ENCODE measurements around the gene SLCO4A1. TPM values are rescaled to one million over a fixed set of nuclear protein-coding genes. Genes with fewer than 3 reads are reported as not detected.

Gene SLCO4A1
- total and polyA plus RNA-seq, 2 of the 4 experiments (the other 2 are of a cell fraction), result 0.72 to 1.1 TPM

DNA sequence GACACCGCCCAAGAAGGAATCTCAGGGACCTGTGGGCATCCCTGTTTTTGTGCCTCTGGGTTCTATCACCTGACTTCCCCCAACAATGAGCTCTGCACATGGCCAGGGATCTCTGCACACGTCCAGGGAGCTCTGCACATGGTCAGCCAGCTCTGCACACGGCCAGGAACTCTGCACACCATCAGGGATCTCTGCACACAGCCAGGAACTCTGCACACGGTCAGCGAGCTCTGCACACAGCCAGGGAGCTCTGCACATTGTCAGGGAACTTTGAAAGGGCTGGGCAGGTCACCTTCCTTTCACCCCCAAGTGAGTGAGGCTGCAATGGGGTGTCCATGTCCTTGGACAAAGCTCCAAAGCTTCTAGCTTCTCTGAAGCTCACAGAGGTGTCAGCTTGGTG is 5.2 kb upstream of the SLCO4A1 start:
- DNase-seq, result no peak
- Histone ChIP-seq H3K9me1 (ENCODE audit: insufficient read depth, low read length) (no peaks in the 10 kb centered on the region), H3K56ac (ENCODE audit: extremely low read depth, insufficient read depth, low read length) (no peak overlapping the region), H4K20me1 (ENCODE audit: insufficient read depth, low read length) (no peaks in the 10 kb centered on the region), H3K4me3 (ENCODE audit: insufficient read depth, low read depth, low read length) (no peak overlapping the region), H4K91ac (ENCODE audit: insufficient read depth, low read depth, low read length) (no peak overlapping the region), H2BK120ac (ENCODE audit: low read depth, low read length) (no peak overlapping the region), H3K4me2 (ENCODE audit: low read depth, low read length) (no peak overlapping the region), H3K9me3 (ENCODE audit: control insufficient read depth, insufficient read depth, low read length) (no peaks in the 10 kb centered on the region), H4K5ac (ENCODE audit: low read depth, low read length) (no peak overlapping the region), H3K4me1 (ENCODE audit: control insufficient read depth, insufficient read depth, low read length) (no peaks in the 10 kb centered on the region; the same call in 1 of the 2 replicates), H3K14ac (replicated peaks; ENCODE audit: low read depth, low read length) (no peak overlapping the region), H2BK15ac (ENCODE audit: low read depth, low read length) (no peak overlapping the region), H3K9ac (ENCODE audit: low read depth, low read length) (no peak overlapping the region), H2BK5ac (ENCODE audit: low read depth, low read length, poor library complexity, severe bottlenecking) (no peak overlapping the region), H4K8ac (ENCODE audit: low read depth in 2 of 2, low read length in 2 of 2) (no peak overlapping the region), H3K27me3 (ENCODE audit: control insufficient read depth, insufficient read depth, low read length) (peaks cover 89% of the 10 kb centered on the region), H2AK5ac (ENCODE audit: low read depth, low read length) (no peak overlapping the region), H3K18ac (ENCODE audit: low read depth, low read length) (no peak overlapping the region), H2AFZ (replicated peaks; ENCODE audit: low read length, poor library complexity) (no peak overlapping the region), H2AK9ac (replicated peaks; ENCODE audit: low read depth, low read length, poor library complexity) (no peak overlapping the region), H3K23ac (ENCODE audit: low read depth, low read length) (no peak overlapping the region), H3K4ac (ENCODE audit: low read depth, low read length) (no peak overlapping the region), H3K27ac (ENCODE audit: insufficient read depth, low read length) (no peak overlapping the region), H2BK20ac (ENCODE audit: low read depth, low read length) (no peak overlapping the region), H3K79me1 (ENCODE audit: low read depth in 1 of 2, low read length in 2 of 2) (no peaks in the 10 kb centered on the region), H3K36me3 (ENCODE audit: control insufficient read depth, insufficient read depth, low read length) (no peaks in the 10 kb centered on the region)
- 37% methylated on average over 4 of the region's 5 CpGs; no CpG with 5 or more reads in 1 of the 2 experiments for WGBS, 2 experiments (ENCODE audit: extremely low coverage in 2 of 2, insufficient read length in 1 of 2)
- no peak for ATAC-seq (ENCODE audit: low read depth)
- in situ Hi-C loops (cut with MboI; ENCODE audit: low sequenced_read_pairs) (no loop called here), intact Hi-C loops (cut with micrococcal nuclease) (no loop called here), dilution Hi-C loops (cut with HindIII; ENCODE audit: low sequenced_read_pairs, unreplicated experiment) (no loop called here)
- ChIA-PET CTCF (no interaction called here), POLR2A (ENCODE audit: unreplicated experiment) (no interaction called here)
- TF ChIP-seq RFX5 (IDR thresholded peaks at IDR 0.05; ENCODE audit: low read depth, low read length) (no peak), BHLHE40 (IDR thresholded peaks at IDR 0.05; ENCODE audit: low read depth, low read length) (no peak), NFE2L2 (IDR thresholded peaks at IDR 0.05; ENCODE audit: low read depth, low read length) (no peak), MAZ (IDR thresholded peaks at IDR 0.05; ENCODE audit: borderline replicate concordance, low read depth, low read length) (no peak), CHD1 (IDR thresholded peaks at IDR 0.05; ENCODE audit: low read depth, low read length) (no peak), RAD21 (IDR thresholded peaks at IDR 0.05; ENCODE audit: low read length) (no peak), CEBPB (IDR thresholded peaks at IDR 0.05; ENCODE audit: low read depth, low read length) (no peak), RCOR1 (IDR thresholded peaks at IDR 0.05; ENCODE audit: insufficient replicate concordance, low read length) (no peak), SMC3 (IDR thresholded peaks at IDR 0.05; ENCODE audit: low read depth, low read length) (no peak), MXI1 (IDR thresholded peaks at IDR 0.05; ENCODE audit: borderline replicate concordance, low read depth, low read length) (no peak), MAFK (IDR thresholded peaks at IDR 0.05; ENCODE audit: low read depth, low read length) (no peak)
- TF ChIP-seq, protein P1, sequence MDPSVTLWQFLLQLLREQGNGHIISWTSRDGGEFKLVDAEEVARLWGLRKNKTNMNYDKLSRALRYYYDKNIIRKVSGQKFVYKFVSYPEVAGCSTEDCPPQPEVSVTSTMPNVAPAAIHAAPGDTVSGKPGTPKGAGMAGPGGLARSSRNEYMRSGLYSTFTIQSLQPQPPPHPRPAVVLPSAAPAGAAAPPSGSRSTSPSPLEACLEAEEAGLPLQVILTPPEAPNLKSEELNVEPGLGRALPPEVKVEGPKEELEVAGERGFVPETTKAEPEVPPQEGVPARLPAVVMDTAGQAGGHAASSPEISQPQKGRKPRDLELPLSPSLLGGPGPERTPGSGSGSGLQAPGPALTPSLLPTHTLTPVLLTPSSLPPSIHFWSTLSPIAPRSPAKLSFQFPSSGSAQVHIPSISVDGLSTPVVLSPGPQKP (IDR thresholded peaks at IDR 0.05; ENCODE audit: borderline replicate concordance, low read depth, low read length), result no peak
- TF ChIP-seq, protein P2, sequence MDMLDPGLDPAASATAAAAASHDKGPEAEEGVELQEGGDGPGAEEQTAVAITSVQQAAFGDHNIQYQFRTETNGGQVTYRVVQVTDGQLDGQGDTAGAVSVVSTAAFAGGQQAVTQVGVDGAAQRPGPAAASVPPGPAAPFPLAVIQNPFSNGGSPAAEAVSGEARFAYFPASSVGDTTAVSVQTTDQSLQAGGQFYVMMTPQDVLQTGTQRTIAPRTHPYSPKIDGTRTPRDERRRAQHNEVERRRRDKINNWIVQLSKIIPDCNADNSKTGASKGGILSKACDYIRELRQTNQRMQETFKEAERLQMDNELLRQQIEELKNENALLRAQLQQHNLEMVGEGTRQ (IDR thresholded peaks at IDR 0.05; ENCODE audit: low read depth, low read length), result no peak
- TF ChIP-seq, protein P3, sequence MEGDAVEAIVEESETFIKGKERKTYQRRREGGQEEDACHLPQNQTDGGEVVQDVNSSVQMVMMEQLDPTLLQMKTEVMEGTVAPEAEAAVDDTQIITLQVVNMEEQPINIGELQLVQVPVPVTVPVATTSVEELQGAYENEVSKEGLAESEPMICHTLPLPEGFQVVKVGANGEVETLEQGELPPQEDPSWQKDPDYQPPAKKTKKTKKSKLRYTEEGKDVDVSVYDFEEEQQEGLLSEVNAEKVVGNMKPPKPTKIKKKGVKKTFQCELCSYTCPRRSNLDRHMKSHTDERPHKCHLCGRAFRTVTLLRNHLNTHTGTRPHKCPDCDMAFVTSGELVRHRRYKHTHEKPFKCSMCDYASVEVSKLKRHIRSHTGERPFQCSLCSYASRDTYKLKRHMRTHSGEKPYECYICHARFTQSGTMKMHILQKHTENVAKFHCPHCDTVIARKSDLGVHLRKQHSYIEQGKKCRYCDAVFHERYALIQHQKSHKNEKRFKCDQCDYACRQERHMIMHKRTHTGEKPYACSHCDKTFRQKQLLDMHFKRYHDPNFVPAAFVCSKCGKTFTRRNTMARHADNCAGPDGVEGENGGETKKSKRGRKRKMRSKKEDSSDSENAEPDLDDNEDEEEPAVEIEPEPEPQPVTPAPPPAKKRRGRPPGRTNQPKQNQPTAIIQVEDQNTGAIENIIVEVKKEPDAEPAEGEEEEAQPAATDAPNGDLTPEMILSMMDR (conservative IDR thresholded peaks at IDR 0.05; ENCODE audit: low read depth, low read length), result no peak
- no TSS peak for BruUV-seq (replicated peaks)

Measured in IMR-90 (cell line).